NOMO-1 (cell line): ENCODE data around the gene STRBP.

Source experiments
- DNase-seq, 2 experiments: peaks; one replicate each; lab custom pipeline; 2025; ENCODE audit not compliant: unreplicated experiment in 2 of 2; lab: John Stamatoyannopoulos, UW

The STRBP gene

GRCh38 chr9:123073441-123073840 is 194.9 kb downstream of the STRBP start:
- no peak for DNase-seq

GRCh38 chr9:123072407-123072995 is 195.9 kb downstream of the STRBP start:
- DNase-seq = no peak
